Vagina (tissue), 2 donors: Measurements from ENCODE around the gene MRPL12.

Source experiments
- POLR2A ChIP-seq, 2 donors: fragments of 450-650 bp; IDR thresholded peaks; one replicate each; pipeline ENCODE4 v1.6.1; 2017; ENCODE audit warnings: antibody characterized with exemption in 2 of 2, mild to moderate bottlenecking in 2 of 2, moderate library complexity in 2 of 2
- POLR2AphosphoS5 ChIP-seq, 2 donors: sonication (generic); formaldehyde crosslinking; IDR thresholded peaks; one replicate each; pipeline ENCODE4 v1.9.0; 2017; ENCODE audit warnings: antibody characterized with exemption in 2 of 2, mild to moderate bottlenecking in 2 of 2, low read depth in 1 of 2; ENCODE audit not compliant: insufficient read depth in 1 of 2
- TF ChIP-seq, protein P1 (sequence below), 3 experiments: fragments of 450-650 bp in 2 of 3; fragments of 200-600 bp in 1 of 3; sonication (generic) in 1 of 3; IDR thresholded peaks; one replicate each; pipeline ENCODE4 v1.5.1; 2017 to 2019; ENCODE audit warnings: antibody characterized with exemption in 3 of 3, mild to moderate bottlenecking in 2 of 3, moderate library complexity in 2 of 3

DNA sequence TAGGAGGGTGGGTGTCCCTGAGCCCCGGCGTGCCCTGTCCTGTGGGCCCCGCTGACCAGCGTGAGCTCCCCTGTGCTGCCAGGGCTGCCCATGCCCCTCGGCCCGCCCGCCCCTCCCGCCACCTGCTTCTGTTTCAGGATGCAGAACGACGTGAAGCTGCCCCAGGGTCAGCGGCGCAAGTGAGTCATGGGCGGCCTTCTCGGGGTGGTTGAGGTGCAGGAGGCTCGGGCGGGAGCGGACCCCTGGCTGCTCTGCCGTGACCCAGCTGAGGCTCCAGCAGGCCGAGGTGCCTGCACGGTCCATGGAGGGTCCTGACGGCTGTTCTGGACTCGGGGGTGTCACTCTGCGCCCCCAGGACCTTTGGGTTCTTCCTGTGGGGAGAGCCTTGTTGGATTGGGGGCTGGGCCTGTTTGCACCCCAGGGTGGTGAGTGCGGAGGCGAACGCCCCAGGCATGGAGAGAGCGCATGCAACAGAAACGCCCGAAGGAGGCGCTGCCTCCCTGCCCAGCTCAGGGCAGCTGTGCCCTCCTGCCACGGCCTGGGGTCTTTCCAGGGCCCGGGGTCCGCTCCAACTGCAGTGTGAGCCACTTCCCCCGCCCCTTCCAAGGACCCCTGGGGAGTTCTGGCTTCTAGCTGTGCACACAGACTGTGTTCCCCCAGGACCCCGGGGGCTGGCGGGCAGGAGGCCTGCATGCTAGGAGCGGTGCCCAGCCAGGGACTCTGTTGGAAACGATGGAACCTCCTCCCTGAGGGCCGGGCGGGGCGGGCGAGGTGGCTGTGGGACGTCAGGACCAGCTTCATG, 12.9 kb downstream of the MRPL12 start:
- TF ChIP-seq POLR2A (IDR thresholded peaks at IDR 0.05) (no peak), POLR2AphosphoS5 (IDR thresholded peaks at IDR 0.05; ENCODE audit: insufficient read depth in 1 of 2, low read depth in 1 of 2) (no peak)
- TF ChIP-seq, protein P1, sequence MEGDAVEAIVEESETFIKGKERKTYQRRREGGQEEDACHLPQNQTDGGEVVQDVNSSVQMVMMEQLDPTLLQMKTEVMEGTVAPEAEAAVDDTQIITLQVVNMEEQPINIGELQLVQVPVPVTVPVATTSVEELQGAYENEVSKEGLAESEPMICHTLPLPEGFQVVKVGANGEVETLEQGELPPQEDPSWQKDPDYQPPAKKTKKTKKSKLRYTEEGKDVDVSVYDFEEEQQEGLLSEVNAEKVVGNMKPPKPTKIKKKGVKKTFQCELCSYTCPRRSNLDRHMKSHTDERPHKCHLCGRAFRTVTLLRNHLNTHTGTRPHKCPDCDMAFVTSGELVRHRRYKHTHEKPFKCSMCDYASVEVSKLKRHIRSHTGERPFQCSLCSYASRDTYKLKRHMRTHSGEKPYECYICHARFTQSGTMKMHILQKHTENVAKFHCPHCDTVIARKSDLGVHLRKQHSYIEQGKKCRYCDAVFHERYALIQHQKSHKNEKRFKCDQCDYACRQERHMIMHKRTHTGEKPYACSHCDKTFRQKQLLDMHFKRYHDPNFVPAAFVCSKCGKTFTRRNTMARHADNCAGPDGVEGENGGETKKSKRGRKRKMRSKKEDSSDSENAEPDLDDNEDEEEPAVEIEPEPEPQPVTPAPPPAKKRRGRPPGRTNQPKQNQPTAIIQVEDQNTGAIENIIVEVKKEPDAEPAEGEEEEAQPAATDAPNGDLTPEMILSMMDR (IDR thresholded peaks at IDR 0.05) = no peak
